GM19455 (cell line): ENCODE data around the gene ANKMY1.

Experiments used
- ATAC-seq: cut with Tn5 transposase; IDR thresholded peaks from one replicate; pipeline ENCODE4 v1.9.1; 2021; ENCODE audit not compliant: unreplicated experiment

Gene ANKMY1, protein sequence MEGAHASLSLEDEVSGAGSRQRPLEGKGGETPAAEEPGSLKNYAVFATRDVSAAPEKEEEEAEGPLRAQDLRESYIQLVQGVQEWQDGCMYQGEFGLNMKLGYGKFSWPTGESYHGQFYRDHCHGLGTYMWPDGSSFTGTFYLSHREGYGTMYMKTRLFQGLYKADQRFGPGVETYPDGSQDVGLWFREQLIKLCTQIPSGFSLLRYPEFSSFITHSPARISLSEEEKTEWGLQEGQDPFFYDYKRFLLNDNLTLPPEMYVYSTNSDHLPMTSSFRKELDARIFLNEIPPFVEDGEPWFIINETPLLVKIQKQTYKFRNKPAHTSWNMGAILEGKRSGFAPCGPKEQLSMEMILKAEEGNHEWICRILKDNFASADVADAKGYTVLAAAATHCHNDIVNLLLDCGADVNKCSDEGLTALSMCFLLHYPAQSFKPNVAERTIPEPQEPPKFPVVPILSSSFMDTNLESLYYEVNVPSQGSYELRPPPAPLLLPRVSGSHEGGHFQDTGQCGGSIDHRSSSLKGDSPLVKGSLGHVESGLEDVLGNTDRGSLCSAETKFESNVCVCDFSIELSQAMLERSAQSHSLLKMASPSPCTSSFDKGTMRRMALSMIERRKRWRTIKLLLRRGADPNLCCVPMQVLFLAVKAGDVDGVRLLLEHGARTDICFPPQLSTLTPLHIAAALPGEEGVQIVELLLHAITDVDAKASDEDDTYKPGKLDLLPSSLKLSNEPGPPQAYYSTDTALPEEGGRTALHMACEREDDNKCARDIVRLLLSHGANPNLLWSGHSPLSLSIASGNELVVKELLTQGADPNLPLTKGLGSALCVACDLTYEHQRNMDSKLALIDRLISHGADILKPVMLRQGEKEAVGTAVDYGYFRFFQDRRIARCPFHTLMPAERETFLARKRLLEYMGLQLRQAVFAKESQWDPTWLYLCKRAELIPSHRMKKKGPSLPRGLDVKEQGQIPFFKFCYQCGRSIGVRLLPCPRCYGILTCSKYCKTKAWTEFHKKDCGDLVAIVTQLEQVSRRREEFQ

DNA sequence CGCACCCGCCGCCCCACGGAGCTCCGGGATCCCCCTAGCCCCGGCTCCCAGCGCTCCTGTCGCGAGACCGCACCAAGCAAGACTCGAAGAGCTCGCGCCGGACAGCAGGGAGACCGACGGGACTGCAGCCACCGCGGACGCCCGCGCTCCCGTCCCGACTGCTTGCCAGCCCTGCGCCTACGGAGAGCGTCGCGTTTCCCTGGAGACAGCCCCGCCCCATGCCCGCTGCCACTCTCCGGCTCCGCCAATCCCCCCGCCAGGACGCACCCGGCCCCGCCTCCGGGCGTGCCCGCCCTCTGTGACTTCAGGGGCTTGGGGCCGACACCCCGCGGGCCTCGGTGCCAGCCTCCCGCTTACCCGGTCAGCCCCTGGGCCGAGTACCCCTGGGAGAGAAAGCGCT is at the start of gene ANKMY1:
TSS of gene ANKMY1 (minus strand) at position 181 of the 400 bp plus-strand sequence. CDS start 653 bp downstream, outside the sequence.
- no peak for ATAC-seq

DNA sequence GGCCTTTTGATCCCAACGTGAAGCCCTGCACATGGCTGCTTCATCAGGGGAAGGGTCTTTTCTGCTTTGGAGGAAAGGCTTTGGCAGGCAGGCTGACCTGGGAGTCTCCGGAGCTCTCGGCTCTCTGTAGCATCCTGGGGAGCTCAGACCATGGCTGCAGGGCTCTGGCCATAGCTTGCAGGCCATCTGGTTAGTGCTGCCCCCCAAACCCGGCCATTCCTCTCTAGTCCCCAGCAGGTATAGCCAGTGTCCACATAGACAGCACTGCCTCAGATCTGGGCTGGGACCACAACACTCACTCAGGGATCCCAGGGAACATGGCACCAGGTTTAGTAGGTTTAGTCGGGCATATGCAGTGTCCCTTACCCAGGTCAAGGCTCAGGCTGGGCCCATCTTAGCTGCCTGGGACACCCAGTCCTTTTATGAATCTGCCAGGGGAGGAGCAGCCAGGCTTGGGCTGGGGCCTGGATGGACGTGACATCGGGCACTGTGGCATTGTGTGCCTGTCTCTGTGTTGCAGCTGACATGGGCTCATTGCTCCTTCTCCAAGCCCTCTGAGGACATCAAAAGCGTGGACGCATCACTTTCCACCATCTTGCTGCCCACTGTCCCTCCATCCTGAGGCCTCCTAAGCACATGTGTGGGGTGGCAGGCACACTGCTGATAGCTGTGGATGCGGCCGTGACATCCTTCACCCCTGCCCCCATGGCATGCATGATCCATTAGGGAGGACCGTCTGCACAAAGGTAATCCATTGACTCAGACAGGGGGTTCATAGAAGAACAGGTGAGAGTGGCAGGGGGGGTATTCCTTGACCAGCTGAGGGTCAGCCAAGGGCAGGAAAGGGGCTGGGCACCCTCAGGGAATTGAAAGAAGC is 48.3 kb upstream of the ANKMY1 start:
- ATAC-seq = no peak

DNA sequence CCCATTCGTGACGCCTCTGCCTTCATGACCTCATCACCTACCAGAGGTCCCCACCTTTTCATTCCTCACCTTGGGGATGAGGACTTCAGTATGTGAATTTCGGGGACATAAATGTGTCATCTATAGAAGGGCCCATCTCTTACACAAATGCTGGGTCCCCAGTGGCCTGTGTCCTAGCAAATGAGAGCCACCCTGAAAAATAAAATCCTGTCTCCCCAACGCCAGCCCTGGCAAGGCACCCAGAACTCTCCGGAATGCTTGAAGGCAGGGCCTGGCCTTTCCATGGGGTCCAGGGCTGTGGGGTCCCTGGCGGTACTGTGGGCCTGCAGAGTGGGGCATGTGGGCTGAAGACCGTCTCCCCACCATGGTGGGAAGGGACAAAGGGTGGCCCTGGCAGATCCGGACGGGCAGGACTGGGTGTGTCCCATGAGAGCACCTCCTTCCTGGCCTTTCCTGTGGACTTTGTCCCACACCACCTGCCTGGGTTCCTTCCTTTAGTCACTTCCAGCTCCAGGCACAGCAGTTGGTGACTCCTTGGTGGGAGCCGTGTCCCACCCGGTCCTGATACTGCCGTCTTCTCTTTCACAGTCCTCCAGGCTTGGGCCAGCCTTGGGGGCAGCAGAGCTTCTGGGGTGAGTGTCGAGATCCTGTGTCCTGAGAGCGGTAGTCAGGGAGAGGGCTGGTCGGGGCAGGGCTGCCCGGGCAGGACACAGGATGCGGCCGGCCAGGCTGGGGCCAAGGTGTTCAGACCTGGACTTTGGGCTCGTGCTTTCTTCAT is 47.3 kb upstream of the ANKMY1 start:
- ATAC-seq = no peak

DNA sequence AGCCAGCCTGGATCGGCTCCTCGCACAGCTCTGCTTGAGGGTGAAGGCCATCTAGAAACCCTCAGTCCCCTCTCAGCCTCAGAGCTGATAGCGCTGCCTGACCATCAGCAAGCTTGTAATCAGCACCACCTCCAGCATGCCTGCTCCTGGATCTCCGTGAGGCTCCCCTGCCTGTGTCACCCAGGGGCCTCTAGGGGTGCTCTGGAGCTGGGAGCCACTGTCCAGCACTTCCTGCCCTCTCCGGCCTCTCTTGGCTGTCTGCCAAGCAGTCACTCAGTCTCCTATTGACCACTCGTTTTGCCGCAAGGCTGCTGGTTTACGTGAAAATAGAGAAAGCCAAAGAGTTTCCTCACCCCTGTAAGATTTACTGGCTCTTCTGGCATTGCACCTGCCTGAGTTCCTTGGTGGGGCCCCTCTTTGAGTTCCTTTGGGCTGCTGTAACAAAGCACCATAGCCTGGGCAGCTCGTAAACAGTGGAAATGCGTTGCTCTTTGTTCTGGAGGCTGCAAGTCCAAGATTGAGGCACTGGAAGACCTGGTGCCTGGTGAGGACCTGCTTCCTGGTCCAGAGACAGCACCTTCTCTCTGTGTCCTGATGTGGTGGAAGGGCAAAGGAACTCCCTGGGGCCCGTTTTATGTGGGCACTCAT is 46.6 kb upstream of the ANKMY1 start:
- ATAC-seq = no peak

DNA sequence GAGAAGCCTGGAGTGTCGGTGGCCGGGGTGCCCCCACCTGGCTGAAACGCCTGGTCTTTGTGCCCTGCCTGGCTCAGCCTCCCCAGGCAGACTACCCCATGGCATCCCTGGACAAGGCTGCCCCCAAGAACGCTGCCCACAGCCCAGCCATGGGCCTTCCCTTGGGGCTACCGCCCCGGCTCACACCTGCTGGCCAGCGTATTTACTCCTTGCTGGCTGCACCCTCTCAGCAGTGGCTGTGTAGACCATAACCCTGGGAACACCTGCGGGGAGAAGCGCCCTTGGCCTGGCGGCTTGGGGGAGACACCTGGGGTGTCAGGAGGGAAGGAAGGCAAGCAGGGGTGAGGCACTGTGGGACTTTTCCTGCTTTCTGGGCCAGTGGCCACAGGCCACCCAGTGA is 46.1 kb upstream of the ANKMY1 start:
- no peak for ATAC-seq

DNA sequence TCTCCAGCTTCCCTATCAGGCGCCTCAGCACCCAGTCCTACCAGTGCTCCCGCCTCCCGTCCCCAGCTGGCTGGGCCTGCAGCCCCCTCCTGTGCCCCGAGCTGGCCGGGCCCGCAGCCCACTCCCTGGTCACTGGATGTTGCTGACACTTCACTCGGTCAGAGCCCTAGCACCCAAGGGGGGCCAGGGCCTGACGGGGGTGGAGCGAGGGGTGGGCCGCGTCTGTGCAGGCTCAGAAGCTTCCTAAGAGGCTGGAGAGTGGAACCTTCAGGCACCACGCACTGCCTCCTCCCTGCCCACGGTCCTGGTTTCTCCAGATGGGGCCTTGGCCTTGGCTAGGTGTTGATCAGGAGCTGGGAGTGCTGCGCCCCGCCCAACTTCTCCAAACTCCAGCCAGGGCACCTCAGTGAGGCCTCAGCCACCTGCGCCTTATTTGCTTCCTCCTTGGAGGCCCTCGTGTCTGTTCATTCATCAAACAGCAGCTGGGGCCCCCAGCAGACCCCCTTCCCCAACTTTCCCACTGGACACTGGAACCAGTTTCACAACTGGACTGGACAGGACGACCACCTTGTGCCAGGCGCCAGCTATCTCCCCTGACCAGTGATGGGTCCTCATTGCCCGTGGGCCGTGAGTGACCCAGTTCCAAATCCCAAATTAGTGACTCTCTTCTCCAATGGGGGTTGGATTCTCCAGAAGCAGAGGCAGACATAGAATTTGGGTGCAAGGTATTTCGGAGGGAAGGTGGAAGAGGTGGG is 45.5 kb upstream of the ANKMY1 start:
- ATAC-seq = no peak

DNA sequence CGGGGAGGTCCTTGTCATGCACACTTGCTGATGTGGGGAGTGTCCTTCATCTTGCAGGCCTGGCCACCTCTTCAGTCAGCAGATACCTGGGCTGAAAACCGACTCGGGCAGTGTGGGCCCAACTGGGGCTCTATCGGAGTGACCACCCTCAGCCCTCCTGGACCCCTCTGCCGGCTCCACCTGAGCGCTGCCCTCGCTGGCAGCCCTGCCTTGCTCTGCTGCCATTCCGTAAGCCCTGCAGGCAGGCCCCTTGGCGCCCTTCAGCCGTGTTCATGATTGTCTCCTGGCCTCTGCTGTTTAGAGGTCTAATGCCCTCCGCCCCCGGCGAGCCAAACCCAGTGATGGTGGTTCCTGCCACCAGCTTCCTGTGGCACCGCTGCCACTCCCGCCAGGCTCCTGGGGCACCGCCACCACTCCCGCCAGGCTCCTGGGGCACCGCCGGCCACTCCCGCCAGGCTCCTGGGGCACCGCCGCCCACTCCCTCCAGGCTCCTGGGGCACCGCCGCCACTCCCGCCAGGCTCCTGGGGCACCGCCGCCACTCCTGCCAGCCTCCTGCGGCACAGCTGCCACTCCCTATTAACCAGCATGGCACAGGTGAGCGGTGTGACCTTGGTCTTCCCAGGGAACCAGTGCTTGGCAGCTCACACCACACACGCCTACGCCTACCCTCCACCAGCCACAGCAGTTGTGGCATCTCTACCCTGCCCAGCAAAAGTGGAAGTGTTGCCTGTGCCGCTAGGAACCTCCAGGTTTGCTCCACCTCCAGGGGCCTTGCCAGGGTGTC is 44.7 kb upstream of the ANKMY1 start:
- ATAC-seq = no peak

DNA sequence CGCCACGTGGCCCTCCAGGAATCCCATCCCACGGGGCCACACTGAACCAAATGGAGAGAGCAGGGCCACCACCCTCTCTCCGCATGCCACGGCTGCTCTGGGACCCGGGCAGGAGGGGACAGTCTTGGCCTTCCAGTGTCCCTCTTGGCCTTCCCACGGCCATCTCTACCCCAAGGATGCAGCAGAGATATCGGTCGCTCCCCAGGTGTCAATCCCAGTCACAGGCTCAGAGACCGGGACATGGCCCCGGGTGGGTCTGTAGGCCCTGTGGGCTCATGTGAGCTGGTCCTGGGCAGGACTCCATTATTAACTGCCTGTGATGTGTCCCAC is 44.0 kb upstream of the ANKMY1 start:
- ATAC-seq = no peak

DNA sequence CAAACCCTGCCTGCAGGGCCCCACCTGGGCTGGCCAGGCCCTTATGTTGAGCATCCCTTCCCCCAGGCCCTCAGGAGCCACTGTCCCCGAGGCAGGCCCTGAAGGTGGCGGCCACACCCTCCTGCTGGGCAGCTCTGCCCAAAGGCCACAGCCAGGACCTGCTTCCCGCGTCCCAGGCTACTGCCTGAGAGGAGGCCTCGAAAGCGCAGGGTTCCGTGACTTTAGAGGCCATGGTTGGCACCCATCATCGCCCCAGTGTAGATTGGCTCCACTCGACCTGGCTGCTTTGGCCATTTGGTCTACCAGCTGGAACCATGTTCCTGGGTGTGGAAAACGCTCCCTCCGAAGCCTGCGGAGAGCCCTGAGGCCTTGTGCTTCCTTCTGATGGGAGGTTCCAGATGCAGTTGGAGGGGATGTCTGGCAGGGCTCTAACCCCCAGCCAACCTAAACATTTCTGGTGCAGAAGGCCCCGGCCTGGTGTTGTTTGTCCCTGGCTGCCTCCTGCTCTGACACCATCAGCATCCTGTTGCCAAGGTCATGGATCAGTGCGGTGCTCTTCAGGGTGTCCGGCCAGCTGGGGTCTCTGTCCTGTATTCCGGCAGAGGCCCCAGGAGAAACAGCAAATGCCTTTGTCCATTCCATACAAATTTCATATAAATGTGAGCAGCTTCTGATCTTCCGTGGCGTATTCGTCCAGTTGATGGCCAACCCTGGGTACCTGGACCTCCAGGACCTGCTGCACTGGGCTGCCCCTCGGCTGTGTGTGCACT is 43.5 kb upstream of the ANKMY1 start:
- no peak for ATAC-seq

DNA sequence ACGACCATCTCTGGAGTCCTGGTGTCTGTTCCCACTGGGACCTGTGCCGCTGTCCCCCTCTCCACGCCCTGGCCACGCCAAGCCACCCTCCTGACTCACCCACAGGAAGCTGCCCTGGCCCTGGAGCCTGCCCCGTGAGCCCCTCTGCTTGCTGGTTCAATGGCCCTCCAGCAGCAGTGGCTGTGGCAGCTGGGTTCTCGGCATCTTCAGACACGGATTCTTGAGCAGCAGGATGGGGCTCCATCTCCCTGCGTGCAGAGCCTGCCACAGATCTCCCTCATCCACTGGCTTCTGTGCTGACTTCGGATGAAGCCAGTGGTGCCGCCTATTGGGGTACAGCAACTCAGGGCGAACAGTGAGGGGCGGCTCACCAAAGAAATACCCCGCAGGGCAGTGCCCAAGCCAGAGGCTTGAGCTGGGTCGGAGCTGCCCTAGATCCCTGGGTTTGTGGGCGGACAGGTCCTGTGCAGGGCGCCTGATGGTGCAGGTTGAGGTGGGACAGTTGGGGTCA is 42.7 kb upstream of the ANKMY1 start:
- no peak for ATAC-seq

DNA sequence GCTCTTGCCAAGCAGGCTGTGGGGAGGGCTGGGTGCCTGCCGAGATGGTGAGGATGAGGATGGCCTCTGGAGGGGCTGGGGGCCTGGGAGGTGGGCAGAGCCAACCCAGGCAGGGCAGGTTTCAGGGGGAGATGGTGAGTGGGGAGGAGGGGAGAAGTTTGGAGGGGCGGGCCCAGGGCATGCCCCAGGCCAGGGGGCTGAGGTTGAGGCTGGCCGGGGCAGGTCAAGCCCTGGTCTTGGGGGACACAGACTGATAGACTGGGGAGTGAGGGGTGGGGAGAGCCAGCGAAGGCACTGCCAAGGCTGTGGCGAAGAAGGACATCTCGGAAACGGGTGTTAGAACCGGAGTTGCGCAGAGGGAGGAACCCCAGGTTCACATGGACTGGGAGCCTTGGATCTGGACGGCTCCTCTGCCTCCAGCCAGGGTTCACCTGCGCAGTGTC is 41.4 kb upstream of the ANKMY1 start:
- no peak for ATAC-seq

DNA sequence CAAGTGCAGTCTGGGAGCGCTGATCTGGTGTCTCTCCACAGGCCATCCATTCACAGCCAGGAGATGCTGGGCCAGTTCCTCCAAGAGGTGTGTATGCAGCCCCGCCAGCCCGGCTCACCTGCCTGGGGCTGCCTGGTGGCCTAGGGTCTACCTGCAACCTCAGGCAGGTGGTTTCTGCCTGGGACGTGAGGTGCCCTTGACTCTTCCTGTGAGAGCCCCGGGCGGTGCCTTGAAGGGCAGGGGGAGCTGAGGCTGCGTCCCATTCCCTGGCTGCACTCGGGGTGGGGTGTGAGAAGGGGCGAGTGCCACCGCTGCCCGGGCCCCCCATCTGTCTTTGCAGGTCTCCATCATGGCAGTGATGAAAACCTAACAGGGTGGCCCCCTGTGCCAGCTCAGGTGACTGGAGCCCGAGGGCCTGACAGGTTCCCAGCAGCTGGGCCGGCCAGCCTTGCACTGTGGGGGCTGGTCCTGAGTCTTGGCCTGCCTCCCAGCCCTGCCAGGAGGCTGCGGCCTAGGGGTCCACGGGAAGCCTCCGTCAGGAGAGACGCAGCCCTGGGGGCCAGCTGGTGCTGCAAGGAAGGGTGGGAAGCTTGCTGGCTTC is 40.6 kb upstream of the ANKMY1 start:
- no peak for ATAC-seq

DNA sequence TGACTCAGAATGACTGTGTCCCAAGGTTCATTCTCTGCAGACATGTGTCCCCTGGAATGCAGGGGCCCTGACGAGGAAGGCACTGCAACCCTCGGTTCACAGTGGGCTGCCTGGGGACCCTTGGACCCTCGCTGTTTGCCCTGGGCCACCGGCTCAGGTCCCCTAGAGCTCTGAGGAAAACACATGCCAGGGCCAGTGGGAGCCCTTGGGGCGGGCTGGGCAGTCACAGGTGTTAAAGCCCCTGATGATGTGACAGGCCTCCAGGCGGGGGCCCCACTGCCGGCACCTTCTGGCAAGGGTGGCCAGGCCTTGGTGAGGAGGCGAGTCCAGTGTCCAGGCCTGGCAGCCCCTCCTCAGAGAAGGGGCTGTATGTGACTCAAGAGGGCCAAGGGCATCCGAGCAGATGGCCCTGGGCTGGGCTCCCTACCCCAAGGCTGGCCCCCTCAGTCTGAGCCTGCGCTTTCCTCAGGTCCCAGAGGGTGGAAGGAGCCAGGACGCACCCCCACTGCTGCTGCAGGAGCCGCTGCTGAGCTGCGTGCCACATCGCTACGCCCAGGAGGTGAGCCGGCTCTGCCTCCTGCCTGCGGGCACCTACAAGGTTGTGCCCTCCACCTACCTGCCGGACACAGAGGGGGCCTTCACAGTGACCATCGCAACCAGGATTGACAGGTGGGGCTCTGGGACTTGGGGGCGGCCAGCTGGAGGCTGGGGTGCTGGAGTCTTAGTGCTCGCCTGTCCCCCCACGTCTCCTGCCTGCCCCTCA is 39.8 kb upstream of the ANKMY1 start:
- no peak for ATAC-seq

DNA sequence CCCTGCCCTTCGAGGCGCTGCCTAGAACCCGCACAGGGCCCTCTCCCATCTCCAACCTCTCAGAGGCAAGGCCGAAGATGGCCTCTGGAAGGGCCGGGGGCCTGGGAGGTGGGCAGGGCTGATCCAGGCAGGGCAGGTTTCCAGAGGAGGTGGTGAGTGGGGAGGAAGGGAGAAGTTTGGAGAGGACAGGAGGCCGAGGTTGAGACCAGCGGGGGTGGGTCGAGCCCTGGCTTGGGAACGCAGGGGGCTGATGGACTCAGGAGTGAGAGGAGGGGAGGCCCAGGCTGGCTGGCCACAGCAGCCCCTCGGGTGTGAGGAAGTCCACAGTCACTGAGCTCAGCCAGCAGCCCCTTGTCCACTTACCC is 39.2 kb upstream of the ANKMY1 start:
- no peak for ATAC-seq

DNA sequence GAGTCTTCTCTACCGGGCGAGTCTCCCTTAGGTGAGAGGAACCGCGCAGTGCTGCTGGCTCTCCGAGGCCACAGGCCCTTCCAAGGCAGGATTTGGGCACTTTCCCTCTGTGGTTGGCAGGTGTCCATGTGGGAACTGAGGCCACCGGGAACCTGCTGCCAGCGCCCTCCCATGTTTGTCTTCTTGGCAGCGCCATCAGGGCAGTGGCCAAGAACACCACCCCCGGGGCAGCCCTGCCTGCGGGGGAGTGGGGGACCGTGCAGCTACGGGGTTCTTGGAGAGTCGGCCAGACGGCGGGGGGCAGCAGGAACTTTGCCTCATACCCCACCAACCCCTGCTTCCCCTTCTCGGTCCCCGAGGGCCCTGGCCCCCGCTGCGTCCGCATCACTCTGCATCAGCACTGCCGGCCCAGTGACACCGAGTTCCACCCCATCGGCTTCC is 38.7 kb upstream of the ANKMY1 start:
- no peak for ATAC-seq

DNA sequence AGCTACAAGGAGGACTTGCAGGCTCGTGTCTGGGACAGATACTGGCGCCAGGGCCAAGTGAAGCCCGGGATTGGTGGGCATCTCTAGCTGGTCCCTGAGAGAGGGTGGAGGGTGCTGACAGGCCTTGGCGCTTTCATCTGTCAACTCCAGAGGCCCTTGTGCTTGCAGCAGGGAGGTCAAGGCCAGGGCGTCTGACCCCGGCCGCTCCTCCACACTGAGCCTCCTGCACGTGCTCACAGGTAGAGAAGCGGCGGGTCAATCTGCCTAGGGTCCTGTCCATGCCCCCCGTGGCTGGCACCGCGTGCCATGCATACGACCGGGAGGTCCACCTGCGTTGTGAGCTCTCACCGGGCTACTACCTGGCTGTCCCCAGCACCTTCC is 38.3 kb upstream of the ANKMY1 start:
- ATAC-seq = no peak
